HuH-7 (cell line): ENCODE results near the gene DYRK2.
"Not testable (repeated sequence)": the region's sequence is repeated elsewhere in the genome, so short reads cannot be mapped to it uniquely, and the experiment has no call there.

Experiments used
- DNase-seq: peaks from one replicate; pipeline ENCODE4 v3.0.0; 2011; ENCODE audit warnings: low spot score

Gene DYRK2

DNA sequence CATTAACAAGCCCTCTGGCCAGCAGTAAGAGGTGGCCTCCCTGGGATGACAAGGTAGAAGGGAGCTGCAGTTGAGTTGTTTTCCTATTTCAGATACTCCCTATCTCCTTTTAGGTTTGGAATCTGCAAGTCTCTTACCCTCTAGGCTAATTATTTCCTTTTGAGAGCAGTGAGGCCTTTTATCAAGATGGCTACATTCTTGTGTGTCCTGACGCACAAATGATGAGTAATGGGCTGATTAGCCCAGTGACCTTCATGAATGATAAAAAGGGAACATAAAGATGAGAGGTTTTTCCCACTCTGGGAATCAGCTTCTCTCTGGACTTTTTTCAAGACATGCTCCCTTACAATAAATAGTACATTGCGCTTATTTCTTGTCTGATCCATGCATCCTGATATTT is 22.9 kb downstream of the DYRK2 start:
- DNase-seq = no peak

- no peak for DNase-seq
These were observed 23.3 kb downstream of the DYRK2 start for GRCh38 chr12:67671892-67672291.

DNA sequence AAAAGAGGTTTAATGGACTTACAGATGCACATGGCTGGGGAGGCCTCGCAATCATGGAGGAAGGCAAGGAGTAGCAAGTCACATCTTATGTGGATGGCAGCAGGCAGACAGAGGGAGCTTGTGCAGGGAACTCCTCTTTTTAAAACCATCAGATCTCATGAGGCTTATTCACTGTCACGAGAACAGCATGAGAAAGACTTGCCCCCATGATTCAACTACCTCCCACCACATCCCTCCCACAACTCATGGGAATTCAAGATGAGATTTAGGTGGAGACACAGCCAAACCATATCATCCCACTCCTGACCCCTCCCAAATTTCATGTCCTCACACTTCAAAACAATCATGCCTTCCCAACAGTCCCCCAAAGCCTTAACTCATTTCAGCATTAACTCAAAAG is 24.0 kb downstream of the DYRK2 start:
- DNase-seq = not testable (repeated sequence)

GRCh38 chr12:67673509-67673908 is 25.0 kb downstream of the DYRK2 start:
- DNase-seq = not testable (repeated sequence)

DNA sequence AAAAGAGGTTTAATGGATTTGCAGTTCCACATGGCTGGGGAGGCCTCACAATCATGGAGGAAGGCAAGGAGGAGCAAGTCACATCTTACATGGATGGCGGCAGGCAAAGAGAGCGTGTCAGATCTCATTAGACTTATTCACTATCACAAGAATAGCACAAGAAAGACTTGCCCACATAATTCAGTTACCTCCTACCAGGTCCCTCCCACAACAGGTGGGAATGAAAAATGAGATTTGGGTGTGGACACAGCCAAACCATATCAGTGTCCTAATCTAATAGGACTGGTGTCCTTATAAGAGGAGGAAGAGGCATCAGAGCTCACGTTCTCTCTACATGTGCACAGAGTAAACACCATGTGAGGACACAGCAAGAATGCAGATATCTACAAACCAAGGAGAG is 25.9 kb downstream of the DYRK2 start:
- DNase-seq = no peak

DNA sequence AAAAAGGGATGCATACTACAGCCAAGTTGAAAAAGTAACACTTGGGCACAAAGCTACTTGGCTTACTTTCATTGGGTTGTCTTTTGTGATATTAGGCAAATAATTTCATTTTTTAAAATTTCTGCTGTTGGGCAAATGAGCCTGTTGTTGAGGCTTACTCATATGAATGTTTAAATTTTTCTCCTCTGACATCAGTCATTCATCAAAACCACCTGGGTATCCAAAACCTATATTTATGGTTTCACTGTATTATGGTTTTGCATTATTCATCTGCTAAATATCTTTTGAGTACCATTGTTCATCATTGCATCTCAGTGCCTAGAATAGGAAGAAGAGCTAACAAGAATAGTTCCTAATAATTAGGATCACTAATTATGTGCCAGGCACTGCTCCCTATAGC is 28.1 kb downstream of the DYRK2 start:
- no peak for DNase-seq

GRCh38 chr12:67677166-67677565 is 28.6 kb downstream of the DYRK2 start:
- DNase-seq = no peak

DNA sequence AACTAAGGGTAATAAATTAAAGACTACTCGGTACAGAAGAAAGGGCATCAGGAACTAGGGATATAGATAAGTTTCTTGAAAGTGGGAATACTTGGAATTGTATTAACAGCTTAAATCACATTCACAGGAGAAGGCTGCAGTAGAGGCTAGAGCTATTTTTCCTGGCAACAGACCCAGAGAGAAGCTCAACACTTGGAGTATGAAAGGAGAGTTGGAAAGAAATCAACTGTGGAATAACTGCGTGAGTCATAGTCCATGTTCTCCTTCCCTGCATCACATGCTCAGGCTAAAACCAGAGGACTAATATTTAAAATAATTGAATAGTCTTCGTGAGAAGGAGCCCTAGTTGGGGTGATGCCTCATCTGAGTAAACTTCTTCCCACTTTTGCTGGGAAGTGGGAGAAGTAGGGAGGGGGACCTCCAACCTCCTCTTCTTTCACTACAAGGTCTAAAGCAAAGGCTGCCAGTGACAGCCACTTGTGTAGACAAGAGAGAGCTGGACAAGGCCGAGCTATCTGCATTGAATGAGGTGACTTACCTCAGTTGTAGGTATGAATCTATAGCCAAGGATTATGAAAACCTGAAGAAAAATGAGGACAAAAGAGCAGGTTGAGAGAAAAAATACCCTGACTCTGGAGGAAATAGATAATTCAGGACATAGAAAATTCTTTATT is 32.7 kb downstream of the DYRK2 start:
- DNase-seq = no peak

DNA sequence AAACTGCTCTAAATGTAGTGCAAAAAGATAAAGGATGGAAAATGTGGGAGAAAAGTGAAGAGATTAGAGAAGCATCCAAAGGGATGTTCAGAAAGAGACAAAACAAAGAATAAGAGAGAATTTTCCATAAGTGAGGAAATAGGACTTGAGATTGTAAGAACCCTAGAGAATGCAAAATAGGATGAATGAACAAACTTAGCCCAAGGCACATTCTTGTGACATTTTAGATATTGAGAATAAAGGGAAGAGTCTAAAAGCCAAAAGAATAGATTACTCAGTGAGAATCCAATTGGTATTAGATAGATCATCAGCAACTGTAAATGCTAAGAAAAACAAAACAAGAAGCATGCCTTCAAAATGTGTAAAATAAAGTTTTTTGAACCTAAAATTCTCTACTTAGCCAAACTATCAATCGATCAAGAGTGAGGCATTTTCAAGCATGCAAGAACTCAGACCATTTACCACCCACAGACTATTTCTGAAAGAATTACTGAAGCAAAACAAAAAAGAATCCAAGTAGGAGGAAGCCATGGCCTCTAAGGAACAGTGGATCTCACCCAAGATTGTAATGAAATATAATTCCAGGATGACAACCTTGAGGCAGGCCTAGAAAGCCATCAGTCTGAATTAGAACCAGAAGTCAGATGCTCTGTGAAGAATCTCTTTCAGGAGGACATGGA is 33.5 kb downstream of the DYRK2 start:
- no peak for DNase-seq

GRCh38 chr12:67689385-67689784 is 40.8 kb downstream of the DYRK2 start:
- DNase-seq = no peak

- no peak for DNase-seq
These were observed 42.1 kb downstream of the DYRK2 start for GRCh38 chr12:67690656-67691055.

GRCh38 chr12:67691220-67691619 is 42.7 kb downstream of the DYRK2 start:
- no peak for DNase-seq

- DNase-seq = no peak
These were observed 43.6 kb downstream of the DYRK2 start for GRCh38 chr12:67692135-67692534.

DNA sequence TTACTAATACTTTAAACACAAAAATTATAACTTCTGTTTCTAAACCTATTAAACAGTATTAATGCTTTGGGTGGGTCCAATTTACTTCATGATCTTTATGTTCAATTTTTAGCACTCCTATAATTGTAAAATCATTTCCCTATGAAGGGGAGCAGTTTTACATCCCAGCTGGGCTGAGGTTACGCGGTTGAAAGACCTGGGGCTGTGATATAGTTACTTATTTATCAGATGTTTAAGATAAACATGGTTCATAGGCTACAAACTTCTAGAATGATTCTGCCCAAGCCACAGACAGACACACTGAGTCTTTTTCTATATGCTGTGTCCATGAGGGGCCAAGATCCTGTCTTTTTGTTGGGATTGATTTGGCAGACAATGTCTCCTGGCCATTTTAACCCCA is 44.4 kb downstream of the DYRK2 start:
- no peak for DNase-seq

DNA sequence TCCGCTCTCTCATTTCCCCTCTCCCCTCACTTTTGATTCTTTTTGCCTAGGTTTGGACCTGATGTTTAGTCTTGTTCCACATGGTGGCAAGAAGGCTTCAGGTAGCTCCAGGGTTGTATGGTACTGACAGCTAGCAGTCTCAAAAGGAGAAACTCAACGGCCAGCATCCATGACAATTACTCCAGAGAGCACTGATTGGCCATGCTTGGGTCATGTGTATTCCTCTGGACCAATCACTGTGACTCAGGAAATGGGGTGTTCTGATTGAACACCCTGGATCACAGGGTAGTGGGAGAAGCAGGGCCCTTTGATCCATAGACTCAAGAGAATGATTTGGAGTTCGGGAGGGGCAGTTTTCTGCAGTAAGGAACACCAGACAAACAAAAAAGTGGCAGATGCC is 45.3 kb downstream of the DYRK2 start:
- DNase-seq = no peak

DNA sequence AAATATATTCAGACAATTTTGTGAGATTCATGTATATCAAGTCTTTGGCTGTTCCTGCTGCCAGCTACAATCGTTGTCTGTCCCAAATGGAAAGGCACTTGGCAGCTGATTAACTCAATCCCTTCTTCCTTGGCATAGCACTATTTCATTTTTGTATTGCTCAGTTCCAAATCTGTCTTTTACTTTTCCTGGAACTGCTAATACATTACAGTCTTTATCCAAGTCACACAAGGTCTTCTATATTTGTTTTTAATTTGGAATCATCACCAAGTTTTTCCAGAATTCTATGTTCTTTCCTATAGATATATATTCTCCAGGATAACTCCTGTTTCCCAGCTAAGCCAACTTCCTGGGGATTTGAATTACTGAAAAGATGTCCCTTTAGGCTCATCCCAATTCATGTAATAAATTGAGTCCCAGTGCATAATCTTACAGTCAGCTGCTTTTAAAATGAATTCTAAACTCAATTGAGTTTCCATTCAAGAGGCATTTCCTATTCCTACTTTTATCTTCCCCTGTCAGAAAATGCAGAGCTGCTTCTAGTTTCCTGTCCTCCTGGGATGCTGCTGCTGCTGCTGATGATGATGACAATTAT is 45.9 kb downstream of the DYRK2 start:
- no peak for DNase-seq

DNA sequence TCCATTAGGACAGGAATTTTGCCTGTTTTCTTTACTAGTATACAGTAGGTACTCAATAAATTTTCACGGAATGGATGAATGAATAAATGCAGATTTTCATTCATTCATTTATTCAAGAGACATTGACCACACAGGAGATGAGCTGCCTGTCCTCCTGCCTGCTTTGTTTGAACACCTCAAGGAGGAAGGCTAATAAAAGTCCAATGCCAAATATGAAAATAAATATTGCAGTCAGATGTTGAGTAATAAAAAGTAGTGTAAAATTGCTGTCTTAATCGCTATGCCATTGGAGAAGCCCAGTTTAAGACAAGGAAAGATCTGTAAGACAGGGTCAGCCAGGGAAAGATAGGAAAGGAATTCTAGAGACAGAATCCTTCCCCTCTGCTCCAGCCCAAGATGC is 47.4 kb downstream of the DYRK2 start:
- no peak for DNase-seq

GRCh38 chr12:67697443-67697842 is 48.9 kb downstream of the DYRK2 start:
- no peak for DNase-seq

DNA sequence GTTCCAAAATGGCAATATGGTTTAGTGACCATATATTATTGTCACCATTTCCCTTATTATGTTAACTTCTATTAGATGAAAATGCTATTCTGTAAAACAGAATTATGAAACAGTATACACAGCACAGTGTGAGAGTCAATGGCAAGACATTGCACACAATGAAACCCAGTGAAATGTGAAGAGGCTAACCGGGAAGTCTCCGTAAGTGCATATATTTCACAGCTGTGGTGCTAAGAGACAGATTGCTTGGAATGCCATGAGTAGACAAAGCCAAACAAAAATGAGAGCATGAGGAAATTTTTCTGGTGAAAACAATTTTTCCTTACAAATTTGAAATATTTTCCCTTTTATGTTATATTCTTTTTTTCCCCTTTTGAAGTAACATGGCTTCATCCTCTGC is 49.4 kb downstream of the DYRK2 start:
- DNase-seq = no peak

GRCh38 chr12:67698672-67699581 is 50.4 kb downstream of the DYRK2 start:
- DNase-seq = no peak

DNA sequence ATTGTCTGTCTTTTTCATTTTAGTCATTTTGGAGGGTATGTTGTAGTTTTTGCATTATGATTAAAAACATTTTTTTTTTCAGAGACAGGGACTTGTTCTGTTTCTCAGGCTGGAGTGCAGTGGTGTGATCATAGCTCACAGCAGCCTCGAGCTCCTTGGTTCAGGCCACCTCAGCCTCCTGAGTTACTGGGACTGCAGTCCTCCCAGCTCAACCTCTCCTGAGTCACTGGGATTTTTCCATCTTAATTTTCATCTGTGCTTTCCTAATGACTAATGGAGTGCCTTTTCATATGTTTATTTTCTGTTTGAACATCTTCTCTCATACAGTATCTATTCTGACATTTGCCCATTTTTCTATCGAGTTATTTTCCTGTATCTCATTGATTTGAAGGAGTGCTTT is 52.6 kb downstream of the DYRK2 start:
- no peak for DNase-seq

- no peak for DNase-seq
These were observed 53.6 kb downstream of the DYRK2 start for GRCh38 chr12:67702136-67702535.

DNA sequence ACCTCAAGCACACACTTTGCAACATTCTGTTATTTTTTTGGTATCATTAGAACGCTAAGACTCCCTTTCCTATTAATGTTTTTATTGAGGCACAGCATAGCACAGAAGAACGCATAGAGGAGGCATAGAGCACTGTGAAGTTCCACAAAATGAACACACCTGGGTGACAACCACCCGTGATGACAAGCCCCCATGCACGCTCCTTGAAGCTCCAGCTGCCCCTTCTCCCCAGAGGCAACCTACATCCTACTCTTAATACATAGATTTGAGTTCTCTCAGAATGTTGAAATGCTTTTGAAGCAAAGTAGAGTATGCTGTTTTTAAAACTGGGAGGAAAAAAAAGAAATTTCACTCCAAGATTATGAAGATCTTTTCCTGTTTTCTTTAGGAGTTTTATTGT is 55.5 kb downstream of the DYRK2 start:
- no peak for DNase-seq
